ENCODE data around the gene PXDN.

The PXDN gene

DNA sequence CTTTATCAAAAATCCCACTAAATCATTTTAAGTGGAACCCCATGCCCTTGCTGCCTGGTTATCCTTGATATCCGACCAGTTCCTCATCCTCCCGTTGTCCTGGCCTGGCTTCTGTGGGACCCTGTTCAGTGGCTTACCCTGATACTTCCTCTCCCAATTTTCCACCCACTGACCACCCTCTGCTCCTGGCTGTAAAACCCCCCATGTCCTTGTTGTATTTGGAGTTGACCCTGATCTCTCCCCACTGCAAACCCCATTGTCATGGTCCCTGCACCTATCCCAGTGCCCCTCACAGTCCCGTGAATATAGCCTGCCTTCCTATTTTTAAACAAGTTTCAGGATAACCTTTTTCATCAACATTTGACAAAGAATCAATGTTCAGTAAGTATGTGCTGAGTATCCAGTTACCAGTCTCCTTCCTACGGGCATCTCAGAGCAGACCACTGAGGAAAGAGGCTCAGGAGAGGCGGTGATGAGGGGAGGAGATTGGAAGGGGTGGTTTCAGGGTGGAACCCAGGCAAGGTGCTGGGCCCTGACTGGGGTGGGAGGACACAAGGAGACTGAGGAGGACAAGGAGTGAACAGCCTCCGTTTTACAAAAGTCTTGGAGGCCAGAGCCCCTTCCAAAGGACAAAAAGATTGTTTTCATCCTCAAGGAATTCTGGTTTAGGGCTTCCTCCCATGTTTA is 131.8 kb downstream of the PXDN start:
- no peak for DNase-seq (ENCODE audit: low spot score)

DNA sequence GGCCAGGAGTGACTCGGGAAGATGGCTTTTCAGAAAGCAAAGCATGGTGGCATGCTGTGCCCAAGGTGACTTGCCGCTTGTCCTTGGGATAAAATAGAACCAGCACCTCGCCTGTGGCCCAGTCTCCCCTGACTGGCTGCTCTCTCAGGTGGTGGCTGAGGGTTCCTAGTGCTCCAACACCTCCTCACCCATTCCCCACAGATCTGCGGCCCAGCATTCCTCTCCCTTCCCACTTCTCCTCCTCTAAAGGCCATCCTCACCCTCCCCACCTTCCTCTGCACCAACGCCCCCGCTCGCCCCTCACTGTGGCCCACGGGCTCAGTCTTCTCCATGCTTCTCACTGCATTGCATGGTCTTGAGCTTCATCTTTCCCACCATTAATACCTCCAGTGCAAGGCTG is 132.4 kb downstream of the PXDN start:
- DNase-seq (ENCODE audit: low spot score): no peak

DNA sequence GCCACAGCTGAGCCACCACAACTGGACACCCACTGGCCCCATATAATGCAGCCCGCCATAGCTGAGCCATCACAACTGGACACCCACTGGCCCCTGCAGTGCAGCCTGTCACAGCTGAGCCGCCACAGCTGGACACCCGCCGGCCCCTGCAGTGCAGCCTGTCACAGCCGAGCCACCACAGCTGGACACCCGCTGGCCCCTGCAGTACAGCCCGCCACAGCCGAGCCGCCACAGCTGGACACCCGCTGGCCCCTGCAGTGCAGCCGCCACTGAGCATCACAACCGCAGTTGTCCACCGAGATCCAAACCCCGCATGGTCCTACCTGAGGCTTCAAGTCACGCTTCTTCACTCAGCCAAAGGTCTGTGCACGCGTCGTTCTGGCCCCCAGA is 134.2 kb downstream of the PXDN start:
- no peak for DNase-seq (ENCODE audit: low spot score)

DNA sequence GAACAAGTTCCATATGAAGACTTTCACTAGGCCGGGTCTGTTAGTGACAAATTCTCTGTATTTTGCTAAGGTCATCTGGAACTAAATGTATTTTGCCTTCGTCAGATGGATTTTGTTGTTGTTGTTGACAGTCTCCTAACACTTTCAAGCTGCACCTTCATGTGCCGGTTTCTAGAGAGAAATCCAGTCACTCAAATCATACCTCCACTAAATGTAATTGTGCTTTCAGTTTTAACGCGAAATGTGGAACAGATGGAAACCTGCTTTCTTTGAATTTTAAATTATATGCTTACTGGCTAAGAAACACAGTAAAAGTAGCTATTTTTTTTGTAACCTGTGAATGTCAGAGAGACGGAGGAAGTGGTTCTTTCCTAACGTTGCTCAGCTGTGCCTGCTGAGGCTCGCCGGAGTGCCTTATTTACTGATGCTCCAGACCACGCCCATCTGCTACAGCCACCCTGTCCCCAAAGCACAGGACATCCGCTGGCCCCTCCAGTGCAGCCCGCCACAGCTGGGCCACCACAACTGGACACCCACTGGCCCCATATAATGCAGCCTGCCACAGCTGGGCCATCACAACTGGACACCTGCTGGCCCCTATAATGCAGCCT is 134.7 kb downstream of the PXDN start:
- DNase-seq (ENCODE audit: low spot score): no peak

DNA sequence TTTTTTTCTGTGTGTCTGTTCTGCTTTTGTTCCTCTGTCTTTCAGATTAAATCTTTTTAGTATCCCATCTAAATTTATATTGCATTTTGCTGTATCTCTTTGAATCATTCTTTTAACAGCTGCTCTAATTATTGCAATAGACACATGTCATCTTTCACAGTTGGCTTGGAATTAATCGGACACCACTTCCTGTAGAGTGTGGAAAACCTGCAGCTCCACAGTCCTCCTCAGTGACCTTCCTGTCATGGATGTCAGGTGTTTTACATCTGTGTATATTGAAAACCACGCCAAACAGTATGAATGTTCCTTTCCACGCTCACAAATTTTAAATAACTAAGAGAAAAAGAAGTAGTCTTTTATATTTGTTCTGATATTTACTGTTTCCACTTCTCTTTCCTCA is 135.3 kb downstream of the PXDN start:
- no peak for DNase-seq (ENCODE audit: low spot score)

DNA sequence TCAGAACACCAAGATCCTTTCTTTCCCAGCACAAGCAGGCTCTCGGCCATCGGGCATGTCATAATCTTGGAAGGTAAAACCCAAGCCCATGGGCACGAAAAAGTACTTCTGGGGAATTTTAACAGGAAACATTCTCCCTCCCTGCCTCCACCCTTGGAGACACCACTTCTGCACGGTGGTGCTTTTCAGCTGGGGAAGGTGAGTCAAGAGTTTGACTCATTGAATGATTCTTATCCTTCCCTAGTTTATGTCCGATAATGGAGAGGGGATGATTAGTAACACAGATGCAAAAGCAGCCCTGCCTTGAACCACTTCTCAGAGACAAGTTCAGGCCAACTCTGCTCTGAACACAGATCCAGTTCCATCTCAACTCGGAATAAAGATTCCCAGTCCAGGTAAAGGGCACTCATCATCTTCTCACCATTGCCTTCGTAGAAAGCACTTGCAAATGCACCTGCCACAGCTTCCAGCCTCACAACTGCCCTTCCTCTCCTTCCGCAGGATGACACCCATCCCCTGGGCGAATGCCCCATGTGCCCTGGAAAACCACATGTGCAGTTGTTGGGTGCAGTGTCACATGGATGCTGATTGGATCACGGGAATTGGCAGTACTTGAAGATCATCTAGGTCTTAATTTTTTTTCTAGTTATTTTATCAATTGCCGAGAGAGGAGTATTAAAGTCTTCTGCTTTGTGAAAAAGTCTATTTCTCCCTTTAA is 136.2 kb downstream of the PXDN start:
- no peak for DNase-seq (ENCODE audit: low spot score)

DNA sequence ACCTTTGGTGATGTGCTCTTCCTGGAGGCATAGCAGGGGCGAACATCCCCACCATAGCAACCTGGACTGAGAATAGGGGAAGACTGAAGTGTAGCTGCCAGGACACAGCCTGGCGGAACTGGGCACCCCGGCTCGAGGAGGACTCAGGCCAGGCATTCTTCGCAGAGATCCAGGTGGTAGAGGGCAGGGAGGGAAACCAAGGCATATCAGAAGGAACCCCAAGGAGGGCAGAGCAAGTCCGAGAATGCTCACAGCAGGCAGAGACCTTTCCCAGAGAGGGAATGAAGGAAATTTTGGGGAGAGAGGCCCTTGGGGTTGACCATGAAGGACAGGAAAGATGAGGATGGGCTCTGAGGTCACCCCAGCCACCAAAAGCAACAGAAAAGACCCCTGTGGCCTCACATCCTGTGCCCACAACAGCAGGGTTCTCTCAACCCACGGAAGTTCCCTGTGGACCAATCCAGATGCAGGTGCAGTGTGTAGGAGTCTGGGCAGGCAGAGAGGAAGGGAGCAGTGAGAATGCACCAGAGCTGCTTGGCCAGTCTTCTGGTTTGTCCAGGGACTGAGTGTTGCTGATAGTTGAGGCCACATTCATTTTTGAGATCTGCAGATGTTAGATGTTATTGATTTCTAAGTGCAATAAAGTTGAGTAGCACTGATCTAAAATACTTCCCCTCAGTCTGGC is 136.9 kb downstream of the PXDN start:
- no peak for DNase-seq (ENCODE audit: low spot score)

DNA sequence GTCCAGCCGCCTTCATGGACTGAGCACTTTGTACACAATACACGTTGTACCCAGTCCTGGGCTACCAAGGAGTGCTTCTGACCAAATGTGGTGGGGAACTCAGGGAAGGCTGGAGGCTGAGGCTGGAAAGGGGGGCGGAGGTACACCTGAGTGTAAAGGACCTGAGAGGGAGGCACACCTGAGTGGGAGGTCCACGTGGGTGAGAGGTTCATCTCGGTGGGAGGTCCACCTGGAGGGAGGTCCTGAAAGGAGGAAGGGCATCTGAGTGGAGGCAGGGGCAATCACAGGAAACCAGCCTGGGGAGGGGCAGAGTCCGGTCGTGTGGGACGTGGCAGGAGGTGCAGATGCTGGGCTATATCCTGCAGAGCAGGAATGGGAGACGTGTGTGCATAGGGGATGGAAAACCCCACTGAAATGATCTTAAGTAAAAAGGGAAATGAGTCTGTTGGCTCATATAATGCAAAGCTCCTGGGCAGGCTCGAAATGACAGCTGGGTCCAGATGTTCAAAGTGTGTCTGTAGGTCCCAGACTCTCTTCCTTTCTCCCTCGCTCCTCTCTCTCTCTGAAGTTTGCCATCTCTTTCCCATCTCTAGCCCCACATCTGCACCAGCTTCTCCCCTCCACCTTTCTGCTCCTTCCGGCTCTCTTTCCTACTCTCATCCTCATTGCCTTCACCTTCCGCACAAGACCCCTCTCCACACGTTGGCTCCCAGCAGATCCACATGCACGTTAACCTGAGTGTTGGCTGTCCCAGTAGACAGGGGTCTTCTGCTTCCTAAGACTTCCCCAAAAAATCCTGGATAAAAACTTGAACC is 137.7 kb downstream of the PXDN start:
- no peak for DNase-seq (ENCODE audit: low spot score)

DNA sequence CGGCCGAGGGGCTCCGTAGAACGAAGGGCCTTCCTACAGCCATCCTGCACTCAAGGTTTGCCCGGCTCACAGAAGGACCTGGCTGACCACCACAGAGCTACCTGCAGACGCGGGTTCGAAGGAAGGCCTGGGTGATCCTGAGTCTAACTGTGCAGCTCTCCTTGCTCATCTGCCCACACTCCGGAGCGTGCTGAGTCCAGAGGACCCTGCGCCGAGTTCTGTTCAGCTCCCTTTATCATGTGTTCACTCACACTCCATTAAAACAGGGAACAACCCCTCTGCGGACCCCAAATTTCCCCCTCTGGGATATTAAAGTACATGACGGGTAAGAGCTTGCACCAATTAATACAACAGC is 138.3 kb downstream of the PXDN start:
- DNase-seq (ENCODE audit: low spot score): no peak

DNA sequence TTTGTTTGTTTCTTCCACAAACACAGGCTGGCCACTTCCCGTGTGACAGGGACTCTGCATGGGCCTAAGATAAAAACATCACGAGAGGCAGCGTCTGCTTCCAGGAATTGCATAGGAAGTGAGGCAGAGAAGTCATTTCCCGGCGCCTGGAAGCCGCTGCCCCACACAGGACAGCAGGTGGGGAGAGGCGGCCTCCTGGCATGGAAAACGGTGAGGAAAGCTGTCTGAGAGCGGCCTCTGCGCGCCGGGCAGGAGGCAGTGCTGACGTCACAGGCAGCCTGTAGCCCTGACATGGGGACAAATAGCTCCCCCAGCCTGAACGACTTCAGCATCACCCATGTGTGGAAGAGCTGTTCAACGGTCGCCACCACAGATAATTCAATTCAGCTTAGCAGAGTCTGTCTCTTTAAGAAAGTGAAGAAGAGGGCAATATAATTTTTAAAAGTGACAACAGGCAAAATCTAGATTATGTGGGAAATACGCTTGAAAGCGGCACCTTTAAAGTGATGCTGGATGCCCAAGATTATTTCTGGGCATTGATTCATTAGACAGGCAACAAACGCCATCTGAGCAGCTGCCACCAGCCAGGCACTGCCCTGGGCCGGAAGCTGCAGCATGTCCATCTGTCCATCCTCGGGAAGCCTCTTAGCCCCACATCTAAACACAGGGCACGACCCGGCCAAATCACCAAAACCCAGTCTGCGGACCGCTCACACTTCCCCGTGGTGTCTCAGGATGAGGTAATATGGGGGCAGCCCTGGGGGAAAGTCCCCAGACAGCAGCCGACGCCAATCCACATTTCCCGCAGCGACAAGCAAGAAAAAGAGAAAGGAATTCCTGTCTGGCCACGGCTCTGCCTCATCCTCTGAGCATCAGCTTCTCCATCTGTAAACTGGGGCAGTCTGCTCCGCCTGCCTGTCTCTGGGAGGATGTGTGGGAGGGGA is 138.9 kb downstream of the PXDN start:
- no peak for DNase-seq (ENCODE audit: low spot score)

DNA sequence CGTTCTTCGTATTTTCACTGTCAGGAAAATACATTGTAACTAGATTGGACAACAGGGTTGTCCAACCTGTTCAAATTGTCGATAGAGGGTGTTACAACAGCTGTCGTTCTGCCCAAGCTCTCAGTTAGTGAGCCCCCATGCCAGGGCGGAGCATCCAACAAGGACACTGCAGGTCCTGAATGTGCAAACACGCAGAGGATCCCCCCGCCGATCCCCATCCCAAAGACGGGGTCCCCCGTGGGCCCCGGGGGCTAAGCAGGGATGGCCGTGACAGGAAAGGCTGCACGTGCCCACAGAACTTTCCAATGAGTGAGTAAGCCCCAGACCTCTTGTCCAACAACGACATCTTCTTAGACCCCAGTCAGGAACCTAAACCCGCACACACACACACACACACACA is 140.8 kb downstream of the PXDN start:
- no peak for DNase-seq (ENCODE audit: low spot score)

DNA sequence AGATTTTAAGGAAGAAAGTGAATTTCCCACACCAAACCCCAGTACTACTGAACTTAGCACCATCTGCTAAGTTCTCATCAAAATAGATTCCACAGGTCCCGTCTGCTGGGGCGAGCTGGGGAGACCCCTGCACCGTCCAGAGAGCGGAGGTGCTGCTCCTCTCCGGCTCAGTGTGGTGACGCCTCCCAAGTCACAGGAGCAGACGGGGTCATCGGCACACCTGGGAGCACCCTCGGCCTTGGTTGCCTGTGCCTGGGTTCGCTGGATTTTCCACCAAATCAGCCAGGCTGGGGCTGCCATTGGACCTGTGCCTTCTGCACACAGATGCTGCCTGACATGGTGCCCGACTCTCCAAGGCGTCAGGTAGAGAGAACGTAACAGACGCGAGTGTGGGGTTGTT is 141.3 kb downstream of the PXDN start:
- no peak for DNase-seq (ENCODE audit: low spot score)

DNA sequence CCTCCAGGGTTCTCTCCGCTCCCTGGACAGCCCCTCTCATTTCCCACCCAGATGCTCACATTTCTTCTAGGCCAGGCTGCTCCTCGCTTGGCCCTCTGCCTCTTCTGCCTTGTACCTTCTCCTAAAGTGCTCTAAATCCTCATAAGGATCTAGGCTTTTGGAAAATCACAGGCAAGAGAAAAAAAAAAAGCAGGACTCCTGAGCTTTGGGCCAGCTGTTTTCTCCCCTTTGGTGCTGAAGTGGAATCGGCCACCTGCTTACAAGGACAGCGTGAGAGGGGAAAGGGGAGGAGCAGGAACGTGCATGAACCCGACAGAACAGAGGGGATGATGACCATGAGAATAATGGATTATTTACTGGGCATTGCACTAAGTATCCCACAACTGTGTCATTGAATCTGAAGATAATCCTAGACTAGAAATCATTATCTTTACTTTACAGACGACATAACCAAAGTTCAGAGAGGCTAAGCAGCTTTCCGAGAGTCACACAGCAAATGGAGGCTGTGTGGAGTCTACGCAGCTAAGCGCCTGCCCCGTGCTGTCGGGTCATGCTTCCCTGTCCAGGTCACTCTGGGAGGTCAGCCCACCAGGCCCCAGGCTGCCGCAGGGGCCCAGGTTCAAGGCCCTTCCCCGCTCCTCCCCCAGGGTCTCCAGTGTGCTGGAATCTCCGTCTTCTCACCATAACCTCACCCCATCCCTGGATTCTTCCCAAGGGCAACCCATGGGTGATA is 141.9 kb downstream of the PXDN start:
- DNase-seq (ENCODE audit: low spot score): no peak

DNA sequence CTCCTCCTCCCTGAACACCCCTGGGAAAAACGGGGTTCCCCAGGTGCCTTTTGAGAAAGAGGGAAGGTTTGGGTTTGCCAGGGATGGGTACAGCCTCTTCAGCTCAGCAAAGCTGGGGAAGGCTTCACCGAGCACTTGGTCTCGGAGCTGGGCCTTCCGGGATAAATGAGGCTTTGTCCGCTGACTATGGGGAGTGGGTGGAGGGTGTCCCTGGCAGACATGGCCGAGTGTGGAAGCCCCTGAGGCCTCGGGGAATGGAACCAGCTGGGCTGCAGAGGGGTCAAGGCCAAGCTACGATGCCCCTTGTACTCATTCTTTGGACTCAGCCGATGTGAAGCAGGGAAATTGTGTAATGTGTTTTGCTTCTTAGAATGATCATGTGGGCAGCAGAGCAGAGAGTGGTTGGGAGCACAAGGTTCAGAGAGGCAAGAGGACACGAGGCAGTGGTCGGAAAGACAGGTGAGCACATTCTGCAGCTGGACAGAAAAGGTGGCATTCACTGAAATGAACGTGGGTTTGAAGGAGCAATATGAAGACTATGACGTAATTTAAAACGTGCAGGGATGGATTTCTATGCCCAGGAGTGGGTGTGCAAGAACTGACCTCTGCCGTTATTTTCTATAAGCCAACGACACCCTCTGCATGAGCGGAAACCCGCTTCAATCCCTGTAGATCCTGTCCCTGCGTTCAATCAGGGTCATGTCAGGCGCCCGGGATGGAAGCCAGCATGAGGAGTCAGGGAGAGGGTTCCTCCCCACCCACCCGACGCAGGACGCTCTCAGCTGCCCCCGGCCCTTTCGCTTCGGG is 142.6 kb downstream of the PXDN start:
- DNase-seq (ENCODE audit: low spot score): no peak

DNA sequence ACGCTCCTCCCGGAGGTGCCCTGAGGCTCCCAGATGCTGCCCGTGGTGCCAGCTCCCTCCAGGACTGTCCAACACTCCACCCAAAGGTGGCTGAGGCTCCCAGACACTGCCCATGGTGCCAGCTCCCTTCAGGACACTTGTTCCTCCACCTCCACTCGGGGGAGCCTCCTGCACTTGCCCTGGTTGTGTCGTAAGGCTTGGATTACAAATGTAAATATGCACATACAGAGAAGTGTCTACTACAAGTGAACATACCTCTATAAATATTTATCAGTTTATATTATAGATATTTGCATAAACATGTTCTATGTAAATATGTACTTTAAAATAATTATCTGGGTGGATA is 143.3 kb downstream of the PXDN start:
- DNase-seq (ENCODE audit: low spot score): no peak

DNA sequence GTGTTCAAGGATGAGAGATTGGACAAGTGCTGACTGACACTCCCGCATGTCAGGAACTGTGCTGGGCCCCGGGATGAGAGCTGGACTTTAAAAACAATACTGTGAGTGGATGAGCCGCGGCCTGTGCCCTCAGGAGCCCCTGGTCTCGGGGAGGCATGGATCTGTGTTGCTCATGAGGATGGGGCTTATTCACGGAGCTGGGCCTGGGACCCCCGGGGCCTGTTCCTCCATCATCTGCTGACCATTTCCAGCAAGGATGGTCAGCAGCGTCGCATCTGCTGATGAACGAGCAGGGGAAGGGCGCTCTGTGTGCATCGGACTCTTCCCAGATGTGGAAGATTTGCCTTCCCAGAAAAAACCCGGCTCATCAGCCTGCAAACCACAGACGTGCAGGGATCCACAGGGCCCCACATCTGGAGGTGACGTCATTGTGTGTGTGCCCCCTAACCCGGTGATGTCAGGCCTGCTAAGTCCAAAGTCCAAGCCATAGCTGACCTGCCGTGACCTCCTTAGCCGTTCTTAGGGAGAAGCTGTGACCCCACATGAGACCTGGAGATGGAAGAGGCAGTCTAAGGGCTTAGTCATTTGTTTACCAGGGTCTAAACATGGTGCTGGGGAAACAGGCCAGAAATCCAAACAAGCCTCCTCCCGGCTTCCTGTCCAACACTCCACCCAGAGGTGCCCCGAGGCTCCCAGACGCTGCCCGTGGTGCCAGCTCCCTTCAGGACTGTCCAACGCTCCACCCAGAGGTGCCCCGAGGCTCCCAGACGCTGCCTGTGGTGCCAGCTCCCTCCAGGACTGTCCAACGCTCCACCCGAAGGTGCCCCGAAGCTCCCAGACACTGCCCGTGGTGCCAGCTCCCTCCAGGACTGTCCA is 143.9 kb downstream of the PXDN start:
- no peak for DNase-seq (ENCODE audit: low spot score)

DNA sequence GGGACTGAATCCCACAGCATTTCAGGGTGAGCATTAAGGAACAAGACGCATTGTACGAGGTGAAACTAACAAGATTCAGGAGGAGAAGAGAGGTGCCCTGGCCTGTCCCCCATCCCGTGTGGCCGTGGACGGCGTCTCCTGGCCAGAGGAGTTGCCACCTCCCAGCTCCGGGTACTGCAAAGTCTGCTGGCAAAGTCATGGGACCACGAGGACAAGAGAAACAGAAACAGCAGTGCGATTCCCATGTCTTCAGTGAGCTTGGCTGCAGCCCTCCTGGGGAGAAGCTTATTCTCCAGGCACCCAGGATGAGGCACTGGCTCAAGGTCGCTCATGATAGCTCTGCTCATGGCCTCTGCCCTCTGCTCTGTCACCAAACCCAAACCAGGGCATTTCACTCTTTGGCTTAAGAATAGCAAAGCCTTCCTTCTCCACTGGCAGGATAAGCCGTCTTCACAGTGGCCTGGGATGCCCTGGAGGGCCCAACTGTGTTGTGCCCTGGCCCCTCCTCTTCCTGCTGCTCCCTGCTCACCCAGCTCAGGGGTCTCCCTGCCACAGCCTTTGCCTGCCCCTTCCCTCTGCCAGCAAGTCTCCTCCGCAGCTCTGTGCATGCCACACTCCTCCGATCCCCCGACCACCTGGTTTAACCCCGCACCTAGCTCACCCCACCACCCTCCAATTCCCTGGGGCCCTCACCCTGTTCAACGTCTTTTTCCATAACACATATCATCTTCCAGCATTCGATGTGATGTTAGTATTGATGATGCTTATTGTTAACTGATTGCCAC is 144.8 kb downstream of the PXDN start:
- DNase-seq (ENCODE audit: low spot score): no peak

DNA sequence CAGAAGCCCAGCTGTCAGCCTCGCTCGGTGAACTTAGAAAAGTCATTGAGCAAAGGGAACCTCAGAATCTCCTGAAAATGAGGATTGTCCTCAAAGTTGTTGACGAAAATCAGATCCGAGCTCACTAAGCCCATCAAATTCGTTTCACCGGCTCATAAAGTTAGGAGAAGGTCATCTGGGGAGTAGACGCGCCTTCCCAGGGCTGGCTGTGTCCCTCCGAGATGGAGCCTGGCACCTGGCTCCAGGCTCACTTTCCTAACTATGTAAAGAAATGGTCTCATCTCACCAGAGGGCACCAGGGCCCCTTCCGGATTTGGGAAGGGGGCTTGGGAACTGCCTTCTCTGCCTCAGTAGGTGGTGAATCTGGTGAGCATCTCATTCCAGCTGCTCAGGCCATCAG is 145.5 kb downstream of the PXDN start:
- DNase-seq (ENCODE audit: low spot score): no peak

Measured in germinal center (tissue), 1 donor.